ENCODE results near the gene KIF1A.

KIF1A gene

GRCh38 chr2:240728827-240729226 is 91.2 kb downstream of the KIF1A start:
- Histone ChIP-seq H3K4me3 (ENCODE audit: low read length, poor library complexity, severe bottlenecking) (no peak overlapping the region), H3K4me1 (ENCODE audit: insufficient read depth, low read length, poor library complexity, severe bottlenecking) (no peaks in the 10 kb centered on the region), H4K20me1 (ENCODE audit: insufficient read depth, low read length, poor library complexity, severe bottlenecking) (no peaks in the 10 kb centered on the region), H3K4me2 (ENCODE audit: low read depth, low read length, poor library complexity, severe bottlenecking) (no peak overlapping the region), H3K9ac (ENCODE audit: low read depth, low read length, poor library complexity, severe bottlenecking) (no peak overlapping the region), H3K9me3 (ENCODE audit: insufficient read depth, low read depth, low read length) (no peaks in the 10 kb centered on the region), H3K79me2 (ENCODE audit: insufficient read depth, low read length) (no peaks in the 10 kb centered on the region), H3K36me3 (ENCODE audit: insufficient read depth, low read length) (no peaks in the 10 kb centered on the region), H2AFZ (ENCODE audit: low read length) (no peak overlapping the region), H3K9me2 (replicated peaks; ENCODE audit: low read depth, low read length) (no peaks in the 10 kb centered on the region), H3K27me3 (ENCODE audit: insufficient read depth, low read length, poor library complexity, severe bottlenecking) (no peaks in the 10 kb centered on the region), H3F3A (ENCODE audit: low read depth) (no peaks in the 10 kb centered on the region)
- TF ChIP-seq EZH2phosphoT487 (IDR thresholded peaks at IDR 0.05; ENCODE audit: borderline replicate concordance) (no peak), CTCF (conservative IDR thresholded peaks at IDR 0.05; ENCODE audit: low read length) (no peak)

DNA sequence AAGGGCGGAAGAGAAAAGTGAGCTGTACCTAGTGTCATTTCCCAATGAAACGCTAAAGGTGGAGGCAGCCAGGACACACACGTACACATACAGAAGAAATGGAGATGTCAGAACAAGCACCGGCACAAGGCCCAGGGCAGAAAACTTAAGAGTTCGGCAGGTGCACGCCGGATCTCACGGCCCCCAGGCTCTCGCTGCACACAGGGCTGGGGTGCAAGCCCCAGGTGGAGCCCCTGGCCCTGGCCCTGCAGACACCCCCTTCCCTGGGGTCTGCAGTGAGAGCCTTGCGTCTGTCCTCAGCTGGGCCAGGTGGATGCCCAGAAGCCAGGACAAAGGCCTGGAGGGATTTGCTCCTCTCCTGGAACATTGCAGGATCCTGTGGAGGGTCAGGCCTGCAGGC is 91.7 kb downstream of the KIF1A start:
- H3K27me3 ChIP-seq (ENCODE audit: insufficient read depth, low read length, poor library complexity, severe bottlenecking): no peaks in the 10 kb centered on the region
- H2AFZ ChIP-seq (ENCODE audit: low read length): no peak overlapping the region
- no peaks in the 10 kb centered on the region for H3K36me3 ChIP-seq (ENCODE audit: insufficient read depth, low read length)
- no peaks in the 10 kb centered on the region for H3K4me1 ChIP-seq (ENCODE audit: insufficient read depth, low read length, poor library complexity, severe bottlenecking)
- no peaks in the 10 kb centered on the region for H3K9me3 ChIP-seq (ENCODE audit: insufficient read depth, low read depth, low read length)
- no peak for TF ChIP-seq EZH2phosphoT487 (IDR thresholded peaks at IDR 0.05; ENCODE audit: borderline replicate concordance)
- no peak for TF ChIP-seq CTCF (conservative IDR thresholded peaks at IDR 0.05; ENCODE audit: low read length)
- no peaks in the 10 kb centered on the region for H3K9me2 ChIP-seq (replicated peaks; ENCODE audit: low read depth, low read length)
- H3K9ac ChIP-seq (ENCODE audit: low read depth, low read length, poor library complexity, severe bottlenecking): no peak overlapping the region
- H3F3A ChIP-seq (ENCODE audit: low read depth): no peaks in the 10 kb centered on the region
- H4K20me1 ChIP-seq (ENCODE audit: insufficient read depth, low read length, poor library complexity, severe bottlenecking): no peaks in the 10 kb centered on the region
- H3K4me2 ChIP-seq (ENCODE audit: low read depth, low read length, poor library complexity, severe bottlenecking): no peak overlapping the region
- no peaks in the 10 kb centered on the region for H3K79me2 ChIP-seq (ENCODE audit: insufficient read depth, low read length)
- no peak overlapping the region for H3K4me3 ChIP-seq (ENCODE audit: low read length, poor library complexity, severe bottlenecking)

- H3K79me2 ChIP-seq (ENCODE audit: insufficient read depth, low read length): no peaks in the 10 kb centered on the region
- H3K4me3 ChIP-seq (ENCODE audit: low read length, poor library complexity, severe bottlenecking): no peak overlapping the region
- no peak overlapping the region for H2AFZ ChIP-seq (ENCODE audit: low read length)
- H3K9ac ChIP-seq (ENCODE audit: low read depth, low read length, poor library complexity, severe bottlenecking): no peak overlapping the region
- no peaks in the 10 kb centered on the region for H3K9me2 ChIP-seq (replicated peaks; ENCODE audit: low read depth, low read length)
- no peaks in the 10 kb centered on the region for H3K27me3 ChIP-seq (ENCODE audit: insufficient read depth, low read length, poor library complexity, severe bottlenecking)
- no peaks in the 10 kb centered on the region for H3K9me3 ChIP-seq (ENCODE audit: insufficient read depth, low read depth, low read length)
- no peaks in the 10 kb centered on the region for H3K4me1 ChIP-seq (ENCODE audit: insufficient read depth, low read length, poor library complexity, severe bottlenecking)
- H3F3A ChIP-seq (ENCODE audit: low read depth): no peaks in the 10 kb centered on the region
- no peaks in the 10 kb centered on the region for H4K20me1 ChIP-seq (ENCODE audit: insufficient read depth, low read length, poor library complexity, severe bottlenecking)
- no peaks in the 10 kb centered on the region for H3K36me3 ChIP-seq (ENCODE audit: insufficient read depth, low read length)
- TF ChIP-seq EZH2phosphoT487 (IDR thresholded peaks at IDR 0.05; ENCODE audit: borderline replicate concordance): no peak
- no peak for TF ChIP-seq CTCF (conservative IDR thresholded peaks at IDR 0.05; ENCODE audit: low read length)
- no peak overlapping the region for H3K4me2 ChIP-seq (ENCODE audit: low read depth, low read length, poor library complexity, severe bottlenecking)
Measured at GRCh38 chr2:240727913-240728312, 92.1 kb downstream of the KIF1A start.
